AG09319 (cell line): ENCODE measurements around the gene SLC9A9.

ENCODE experiments used
- DNase-seq: peaks from one replicate; pipeline ENCODE4 v3.0.0-alpha.2; 2010; ENCODE audit warnings: low read depth; ENCODE audit errors: extremely low read depth
- TF ChIP-seq, protein P1 (sequence below): IDR thresholded peaks from 2 replicates; pipeline ENCODE4 v1.5.1; 2011; ENCODE audit warnings: low read depth, mild to moderate bottlenecking, inconsistent platforms, low read length, moderate library complexity

The SLC9A9 gene

DNA sequence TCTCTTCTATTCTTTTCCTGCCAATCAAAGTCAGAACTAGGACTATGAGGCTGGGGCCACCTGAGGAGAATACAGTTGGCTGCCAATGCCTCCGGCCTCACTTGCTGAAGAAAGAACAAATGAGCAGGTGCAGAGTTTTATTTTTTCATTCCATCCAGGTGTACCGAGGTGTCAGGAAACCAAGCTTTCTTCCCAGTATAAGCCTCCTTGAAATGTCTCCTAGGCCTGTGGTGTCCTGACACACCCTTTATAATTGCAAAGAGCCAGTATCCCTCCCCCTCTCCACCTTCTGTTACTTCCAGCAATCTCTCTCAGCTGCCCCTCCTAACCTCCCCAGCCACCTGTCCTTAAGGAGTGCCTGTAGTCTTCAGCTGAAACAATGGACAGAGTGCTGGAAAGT, 127.9 kb downstream of the SLC9A9 start:
- DNase-seq, result no peak
- TF ChIP-seq, protein P1, sequence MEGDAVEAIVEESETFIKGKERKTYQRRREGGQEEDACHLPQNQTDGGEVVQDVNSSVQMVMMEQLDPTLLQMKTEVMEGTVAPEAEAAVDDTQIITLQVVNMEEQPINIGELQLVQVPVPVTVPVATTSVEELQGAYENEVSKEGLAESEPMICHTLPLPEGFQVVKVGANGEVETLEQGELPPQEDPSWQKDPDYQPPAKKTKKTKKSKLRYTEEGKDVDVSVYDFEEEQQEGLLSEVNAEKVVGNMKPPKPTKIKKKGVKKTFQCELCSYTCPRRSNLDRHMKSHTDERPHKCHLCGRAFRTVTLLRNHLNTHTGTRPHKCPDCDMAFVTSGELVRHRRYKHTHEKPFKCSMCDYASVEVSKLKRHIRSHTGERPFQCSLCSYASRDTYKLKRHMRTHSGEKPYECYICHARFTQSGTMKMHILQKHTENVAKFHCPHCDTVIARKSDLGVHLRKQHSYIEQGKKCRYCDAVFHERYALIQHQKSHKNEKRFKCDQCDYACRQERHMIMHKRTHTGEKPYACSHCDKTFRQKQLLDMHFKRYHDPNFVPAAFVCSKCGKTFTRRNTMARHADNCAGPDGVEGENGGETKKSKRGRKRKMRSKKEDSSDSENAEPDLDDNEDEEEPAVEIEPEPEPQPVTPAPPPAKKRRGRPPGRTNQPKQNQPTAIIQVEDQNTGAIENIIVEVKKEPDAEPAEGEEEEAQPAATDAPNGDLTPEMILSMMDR, result no peak

DNA sequence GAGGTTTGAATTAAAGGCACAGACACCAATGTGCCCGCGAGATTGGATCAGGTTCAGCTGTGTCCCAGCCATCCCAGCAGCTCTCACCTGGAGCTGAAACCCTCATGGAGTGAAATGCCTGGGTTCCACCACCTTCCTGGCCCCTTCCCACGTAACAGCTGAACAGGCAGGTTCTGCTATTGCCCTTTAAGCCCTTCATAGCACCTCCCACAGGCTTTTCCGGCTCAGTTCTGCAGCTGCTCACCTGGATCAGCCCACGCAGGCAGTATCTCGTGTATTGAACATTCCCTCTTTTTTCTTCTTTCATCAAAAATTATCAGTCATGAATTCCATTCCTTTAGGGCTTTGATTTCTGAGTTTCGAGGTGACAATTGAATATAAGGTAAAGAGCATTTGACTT, 129.8 kb downstream of the SLC9A9 start:
- no peak for DNase-seq

DNA sequence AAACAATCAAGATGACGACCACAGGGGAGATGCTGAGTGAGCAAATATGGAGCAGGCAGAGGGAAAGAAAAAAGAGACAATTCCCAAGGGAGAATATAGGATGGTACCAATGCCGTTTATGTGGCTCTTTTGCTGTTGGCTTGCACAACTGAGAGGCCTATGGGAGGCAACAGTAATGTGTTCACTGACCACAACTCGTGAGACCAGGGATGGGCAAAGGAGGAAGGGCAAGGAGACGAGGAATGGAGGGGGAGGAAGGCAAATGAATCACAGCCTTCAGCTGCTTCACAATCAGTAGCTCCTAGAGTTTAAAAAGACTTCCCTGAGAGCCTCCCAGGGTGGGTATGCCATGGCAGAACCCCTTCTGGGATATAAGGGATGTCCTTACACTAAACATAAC, 131.5 kb downstream of the SLC9A9 start:
- TF ChIP-seq, protein P1, result no peak
- no peak for DNase-seq

More for the DNA sequence above, 129.8 kb downstream of the SLC9A9 start:
- TF ChIP-seq, protein P1, result no peak

DNA sequence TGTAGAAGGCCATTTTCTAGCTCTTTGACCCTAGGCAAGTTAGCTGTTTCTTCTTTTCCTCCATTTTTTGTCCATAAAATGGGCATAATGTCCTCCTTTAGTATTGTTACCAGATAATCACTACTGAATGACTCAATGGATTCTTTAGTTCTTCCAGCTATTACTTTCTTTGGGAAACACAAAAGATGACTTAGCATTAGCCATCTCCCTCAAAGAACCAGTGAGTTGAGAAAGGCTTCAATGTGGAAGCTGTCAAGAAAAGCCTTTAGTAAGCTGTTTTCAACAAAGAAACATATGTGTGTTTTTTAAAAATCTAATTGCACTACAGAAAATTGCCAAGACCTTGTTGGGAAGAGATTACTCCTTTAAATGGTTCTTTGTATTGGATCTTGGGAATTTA, 135.7 kb downstream of the SLC9A9 start:
- TF ChIP-seq, protein P1, result no peak
- no peak for DNase-seq

GRCh38 chr3:143707848-143708247, 140.4 kb downstream of the SLC9A9 start:
- TF ChIP-seq, protein P1, result no peak
- no peak for DNase-seq

GRCh38 chr3:143700431-143700975, 147.8 kb downstream of the SLC9A9 start:
- DNase-seq, result no peak
- TF ChIP-seq, protein P1, result no peak

DNA sequence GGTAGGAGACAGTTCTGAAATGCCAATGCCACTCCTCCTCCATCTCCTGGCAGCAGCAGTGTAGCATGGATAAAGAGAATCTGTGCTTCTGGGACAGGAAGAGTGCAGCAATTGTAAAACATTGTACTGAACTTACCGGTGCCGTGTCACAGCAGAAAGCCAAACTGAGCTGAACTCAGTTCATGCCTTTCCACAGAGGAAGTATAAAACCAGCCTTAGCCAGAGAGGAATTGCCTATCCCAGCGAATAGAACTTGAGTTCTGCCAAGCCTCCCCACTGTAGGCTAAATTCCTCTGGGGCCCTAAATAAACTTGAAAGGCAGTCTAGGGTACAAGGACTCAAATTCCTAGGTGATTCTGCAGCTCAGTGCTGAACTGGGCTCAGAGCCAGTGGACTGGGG, 148.8 kb downstream of the SLC9A9 start:
- TF ChIP-seq, protein P1, result no peak
- no peak for DNase-seq
